Measurements from ENCODE around the gene OVOL3.
A peak's percentile ranks its signal among the peaks of the same experiment; 100 is the strongest.

The OVOL3 gene

DNA sequence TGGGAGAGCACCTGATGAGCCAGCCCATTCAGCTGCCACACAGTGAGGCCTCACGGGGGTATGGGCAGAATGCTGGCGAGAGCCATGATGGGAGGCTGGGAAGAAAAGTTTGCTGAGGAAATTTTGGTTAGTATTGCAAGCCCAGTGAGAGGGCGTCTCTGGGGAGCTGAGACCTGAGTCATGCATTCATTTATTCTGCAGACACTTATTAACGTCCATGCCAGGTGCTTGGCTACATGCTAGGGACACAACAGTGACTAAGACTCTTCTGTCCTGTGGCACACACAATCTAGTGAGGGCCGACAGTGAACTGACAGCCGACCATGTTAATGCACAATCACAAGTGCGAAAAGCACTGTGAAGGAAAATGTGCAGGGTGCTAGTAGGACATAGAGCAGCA is 29.0 kb upstream of the OVOL3 start:
- FAIRE-seq (no peak), DNase-seq (ENCODE audit: insufficient read length, low spot score) (no peak)
- TF ChIP-seq POLR2AphosphoS5 (IDR thresholded peaks at IDR 0.05; ENCODE audit: low read depth, low read length) (no peak), POU2F2 (IDR thresholded peaks at IDR 0.05; ENCODE audit: low read depth, low read length) (no peak), SPI1 (IDR thresholded peaks at IDR 0.05; ENCODE audit: low read depth, low read length) (no peak), PAX5 (IDR thresholded peaks at IDR 0.05; ENCODE audit: insufficient read depth, low read length, severe bottlenecking) (no peak), TAF1 (IDR thresholded peaks at IDR 0.05; ENCODE audit: low read depth, low read length) (no peak), POLR2A (IDR thresholded peaks at IDR 0.05; ENCODE audit: low read depth, low read length) (no peak)

DNA sequence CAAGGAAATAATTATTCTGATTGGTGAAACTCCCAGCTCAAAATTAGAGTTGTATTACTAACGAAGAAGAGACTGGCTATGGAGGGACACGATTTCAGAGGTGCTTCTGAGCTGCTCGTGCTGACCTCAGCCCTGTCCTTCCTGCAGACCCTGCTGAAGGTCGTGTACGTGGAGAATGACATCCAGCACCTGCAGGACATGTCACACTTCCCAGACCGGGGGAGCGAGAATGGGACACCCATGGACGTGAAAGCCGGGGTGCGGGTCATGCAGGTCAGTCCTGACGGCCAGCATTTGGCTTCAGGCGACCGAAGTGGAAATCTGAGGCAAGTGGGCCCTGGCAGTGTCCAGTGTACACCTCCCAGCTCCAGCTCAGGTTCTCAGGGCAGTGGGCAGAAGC is 28.0 kb upstream of the OVOL3 start:
- FAIRE-seq = no peak
- no peak for TF ChIP-seq TAF1 (IDR thresholded peaks at IDR 0.05; ENCODE audit: low read depth, low read length)
- TF ChIP-seq PAX5 (IDR thresholded peaks at IDR 0.05; ENCODE audit: insufficient read depth, low read length, severe bottlenecking) = no peak
- TF ChIP-seq POLR2A (IDR thresholded peaks at IDR 0.05; ENCODE audit: low read depth, low read length) = no peak
- TF ChIP-seq POU2F2 (IDR thresholded peaks at IDR 0.05; ENCODE audit: low read depth, low read length) = no peak
- TF ChIP-seq POLR2AphosphoS5 (IDR thresholded peaks at IDR 0.05; ENCODE audit: low read depth, low read length) = no peak
- TF ChIP-seq SPI1 (IDR thresholded peaks at IDR 0.05; ENCODE audit: low read depth, low read length) = no peak
- no peak for DNase-seq (ENCODE audit: insufficient read length, low spot score)

DNA sequence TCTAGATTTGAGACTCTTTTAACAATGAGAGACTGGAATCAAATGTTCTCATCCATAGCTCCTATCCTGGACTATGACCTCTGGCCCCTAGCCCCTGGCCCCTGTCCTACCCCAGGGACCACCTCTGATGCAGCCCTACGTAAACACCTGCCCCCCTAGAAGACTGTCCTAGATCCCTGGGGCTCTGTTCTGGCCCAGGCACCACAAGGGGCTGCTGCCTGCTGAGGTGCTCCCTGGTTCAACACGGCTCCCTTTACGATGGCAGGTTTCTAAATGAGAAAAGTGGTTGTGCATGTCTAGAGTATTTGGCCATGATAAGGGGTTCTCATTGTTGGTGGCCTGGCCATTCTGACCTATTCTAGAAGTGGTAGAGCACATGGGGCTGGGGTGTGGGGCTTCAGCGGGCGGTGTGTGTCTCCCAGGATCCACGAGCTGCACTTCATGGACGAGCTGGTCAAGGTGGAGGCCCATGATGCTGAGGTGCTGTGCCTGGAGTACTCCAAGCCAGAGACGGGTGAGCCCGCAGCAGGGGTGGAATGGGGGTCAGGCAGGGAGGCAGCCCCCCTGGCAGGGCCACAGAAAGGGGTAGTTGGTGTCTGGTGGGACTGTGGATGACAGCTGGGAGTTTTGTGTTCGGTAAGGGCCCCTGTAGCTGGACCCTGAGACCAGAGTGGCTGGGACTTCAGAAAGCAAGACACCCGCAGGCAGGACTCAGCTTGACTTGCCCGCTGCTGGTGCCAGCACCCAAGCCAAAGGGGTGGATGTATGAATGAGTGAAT is 26.5 kb upstream of the OVOL3 start:
- FAIRE-seq (no peak), DNase-seq (ENCODE audit: insufficient read length, low spot score) (no peak)
- no peak for TF ChIP-seq TAF1 (IDR thresholded peaks at IDR 0.05; ENCODE audit: low read depth, low read length)
- no peak for TF ChIP-seq POLR2AphosphoS5 (IDR thresholded peaks at IDR 0.05; ENCODE audit: low read depth, low read length)
- TF ChIP-seq POLR2A (IDR thresholded peaks at IDR 0.05; ENCODE audit: low read depth, low read length) = no peak
- TF ChIP-seq PAX5 (IDR thresholded peaks at IDR 0.05; ENCODE audit: insufficient read depth, low read length, severe bottlenecking) = no peak
- TF ChIP-seq POU2F2 (IDR thresholded peaks at IDR 0.05; ENCODE audit: low read depth, low read length) = no peak
- TF ChIP-seq SPI1 (IDR thresholded peaks at IDR 0.05; ENCODE audit: low read depth, low read length) = no peak

DNA sequence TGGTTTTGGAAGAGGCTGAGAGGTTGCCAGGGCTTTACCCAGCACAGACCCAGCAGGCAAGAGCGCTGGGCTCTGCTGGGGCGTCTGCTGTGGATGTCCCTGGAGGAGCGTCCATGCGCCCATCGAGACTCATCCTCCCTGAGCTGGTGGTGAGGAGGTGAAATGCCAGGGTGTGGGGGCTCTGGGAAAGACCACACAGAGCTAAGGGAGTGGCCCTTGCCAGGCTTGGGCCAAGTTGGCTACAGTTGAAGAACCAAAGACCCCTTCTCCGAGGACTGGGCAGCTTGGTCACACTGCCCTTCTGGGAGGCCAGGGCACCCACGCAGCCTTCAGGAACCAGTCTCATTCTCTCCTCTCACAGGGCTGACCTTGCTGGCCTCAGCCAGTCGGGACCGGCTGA is 24.6 kb upstream of the OVOL3 start:
- FAIRE-seq = no peak

DNA sequence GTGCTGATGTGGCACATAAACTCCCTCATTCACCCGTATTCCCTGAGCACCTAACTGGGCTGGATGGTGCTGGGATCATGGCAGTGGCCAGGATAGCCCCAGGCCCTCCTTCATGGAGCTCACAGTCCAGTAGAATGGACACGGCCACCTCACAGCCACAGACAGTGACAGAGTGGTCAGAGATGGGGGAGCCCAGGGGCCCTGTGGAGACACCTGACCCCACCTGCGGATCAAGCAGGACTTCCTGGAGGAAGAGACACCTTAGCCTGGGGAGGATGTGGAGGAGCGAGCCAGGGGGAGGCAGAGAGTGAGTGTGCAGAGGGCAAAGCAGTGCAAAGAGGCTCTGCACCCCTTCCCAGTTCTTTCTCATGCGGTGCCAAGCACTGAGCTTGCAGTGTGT is 21.1 kb upstream of the OVOL3 start:
- FAIRE-seq (no peak), DNase-seq (ENCODE audit: insufficient read length, low spot score) (no peak)
- no peak for TF ChIP-seq PAX5 (IDR thresholded peaks at IDR 0.05; ENCODE audit: insufficient read depth, low read length, severe bottlenecking)
- TF ChIP-seq POLR2AphosphoS5 (IDR thresholded peaks at IDR 0.05; ENCODE audit: low read depth, low read length) = no peak
- TF ChIP-seq POU2F2 (IDR thresholded peaks at IDR 0.05; ENCODE audit: low read depth, low read length) = no peak
- no peak for TF ChIP-seq TAF1 (IDR thresholded peaks at IDR 0.05; ENCODE audit: low read depth, low read length)
- no peak for TF ChIP-seq SPI1 (IDR thresholded peaks at IDR 0.05; ENCODE audit: low read depth, low read length)
- no peak for TF ChIP-seq POLR2A (IDR thresholded peaks at IDR 0.05; ENCODE audit: low read depth, low read length)

More for the DNA sequence above, 24.6 kb upstream of the OVOL3 start:
- TF ChIP-seq SPI1 (IDR thresholded peaks at IDR 0.05; ENCODE audit: low read depth, low read length) (no peak), PAX5 (IDR thresholded peaks at IDR 0.05; ENCODE audit: insufficient read depth, low read length, severe bottlenecking) (no peak), POLR2A (IDR thresholded peaks at IDR 0.05; ENCODE audit: low read depth, low read length) (no peak), POU2F2 (IDR thresholded peaks at IDR 0.05; ENCODE audit: low read depth, low read length) (no peak), POLR2AphosphoS5 (IDR thresholded peaks at IDR 0.05; ENCODE audit: low read depth, low read length) (no peak), TAF1 (IDR thresholded peaks at IDR 0.05; ENCODE audit: low read depth, low read length) (no peak)
- DNase-seq (ENCODE audit: insufficient read length, low spot score) = no peak

DNA sequence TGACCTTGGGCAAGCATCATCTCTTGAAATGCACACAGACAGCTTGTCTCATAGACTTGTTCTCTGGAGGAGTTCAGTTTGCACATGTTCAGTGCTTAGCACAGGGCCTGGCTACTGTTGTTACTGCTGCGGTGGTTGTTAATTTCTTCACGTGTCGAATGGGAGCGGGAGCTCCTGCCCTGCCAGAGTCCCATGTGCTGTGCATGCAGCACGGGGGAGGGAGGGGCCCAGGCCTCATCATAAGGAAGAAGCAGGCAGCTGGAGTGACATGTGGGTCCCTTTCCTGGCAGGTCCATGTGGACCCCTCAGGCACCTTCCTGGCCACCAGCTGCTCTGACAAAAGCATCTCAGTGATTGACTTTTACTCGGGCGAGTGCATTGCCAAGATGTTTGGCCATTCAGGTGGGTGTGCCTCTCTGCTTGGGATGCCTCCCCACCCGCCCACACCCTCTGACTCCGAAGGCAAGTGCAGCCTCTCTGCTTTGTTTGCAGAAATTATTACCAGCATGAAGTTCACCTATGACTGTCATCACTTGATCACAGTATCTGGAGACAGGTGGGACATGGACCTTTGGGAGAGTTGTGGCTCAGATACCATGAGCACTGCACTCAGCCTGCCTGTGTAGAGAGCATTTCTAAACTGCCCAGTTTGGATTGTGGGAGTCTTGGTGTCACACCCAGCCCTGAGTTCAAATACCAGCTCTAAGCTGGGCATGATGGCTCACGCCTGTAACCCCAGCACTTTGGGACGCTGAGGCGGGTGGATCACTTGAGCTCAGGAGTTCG is 19.8 kb upstream of the OVOL3 start:
- no peak for FAIRE-seq
- TF ChIP-seq PAX5 (IDR thresholded peaks at IDR 0.05; ENCODE audit: insufficient read depth, low read length, severe bottlenecking) (no peak), TAF1 (IDR thresholded peaks at IDR 0.05; ENCODE audit: low read depth, low read length) (no peak), POLR2A (IDR thresholded peaks at IDR 0.05; ENCODE audit: low read depth, low read length) (no peak), POU2F2 (IDR thresholded peaks at IDR 0.05; ENCODE audit: low read depth, low read length) (no peak), POLR2AphosphoS5 (IDR thresholded peaks at IDR 0.05; ENCODE audit: low read depth, low read length) (no peak), SPI1 (IDR thresholded peaks at IDR 0.05; ENCODE audit: low read depth, low read length) (no peak)
- no peak for DNase-seq (ENCODE audit: insufficient read length, low spot score)

DNA sequence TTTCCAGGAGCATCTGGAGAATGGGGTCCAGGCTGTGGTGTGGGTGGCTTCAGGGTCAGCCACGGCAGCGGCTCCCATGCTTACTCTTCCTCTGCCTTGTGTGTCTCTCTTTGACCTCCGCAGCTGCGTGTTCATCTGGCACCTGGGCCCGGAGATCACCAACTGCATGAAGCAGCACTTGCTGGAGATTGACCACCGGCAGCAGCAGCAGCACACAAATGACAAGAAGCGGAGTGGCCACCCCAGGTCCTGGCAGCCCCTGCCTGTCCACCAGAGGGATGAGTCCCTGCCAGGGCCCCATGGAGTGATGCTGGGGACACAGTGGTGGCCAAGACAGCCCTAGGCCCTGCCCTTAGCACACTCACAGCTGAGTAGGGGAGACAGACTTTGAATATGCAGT is 18.4 kb upstream of the OVOL3 start:
- FAIRE-seq (peak; percentile 31), DNase-seq (ENCODE audit: insufficient read length, low spot score) (no peak)
- TF ChIP-seq POLR2AphosphoS5 (IDR thresholded peaks at IDR 0.05; ENCODE audit: low read depth, low read length) (no peak), POU2F2 (IDR thresholded peaks at IDR 0.05; ENCODE audit: low read depth, low read length) (no peak), TAF1 (IDR thresholded peaks at IDR 0.05; ENCODE audit: low read depth, low read length) (no peak), SPI1 (IDR thresholded peaks at IDR 0.05; ENCODE audit: low read depth, low read length) (no peak)

DNA sequence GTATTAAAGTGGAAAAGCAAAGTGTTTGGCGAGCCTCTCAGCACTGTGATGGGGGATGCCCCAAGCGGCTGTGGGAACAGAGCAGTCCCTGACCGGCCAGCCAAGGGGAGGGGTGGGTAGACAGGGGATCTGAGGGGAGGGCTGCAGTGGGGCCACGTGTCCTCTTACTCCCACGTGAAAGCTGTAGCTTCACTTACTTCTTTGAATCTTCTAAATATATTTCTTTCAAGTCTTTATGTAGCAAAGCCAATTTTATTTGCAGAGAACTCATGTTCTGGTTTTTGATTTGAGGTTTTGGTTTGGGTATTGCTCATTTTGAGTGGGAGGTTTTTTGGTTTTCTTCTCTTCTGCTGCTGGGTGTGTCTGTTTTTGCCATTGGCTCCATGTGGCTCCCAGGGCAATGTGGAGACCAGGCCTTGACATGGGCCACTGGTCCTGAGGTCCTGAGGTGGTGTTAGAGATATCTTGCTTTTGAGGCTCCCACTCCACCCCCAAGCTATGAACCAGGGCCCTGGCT is 17.7 kb upstream of the OVOL3 start:
- TF ChIP-seq POLR2A (IDR thresholded peaks at IDR 0.05; ENCODE audit: low read depth, low read length) (no peak), POU2F2 (IDR thresholded peaks at IDR 0.05; ENCODE audit: low read depth, low read length) (no peak), TAF1 (IDR thresholded peaks at IDR 0.05; ENCODE audit: low read depth, low read length) (no peak), SPI1 (IDR thresholded peaks at IDR 0.05; ENCODE audit: low read depth, low read length) (no peak), POLR2AphosphoS5 (IDR thresholded peaks at IDR 0.05; ENCODE audit: low read depth, low read length) (no peak), PAX5 (IDR thresholded peaks at IDR 0.05; ENCODE audit: insufficient read depth, low read length, severe bottlenecking) (no peak)
- DNase-seq (ENCODE audit: insufficient read length, low spot score) (no peak), FAIRE-seq (peak; percentile 76)

DNA sequence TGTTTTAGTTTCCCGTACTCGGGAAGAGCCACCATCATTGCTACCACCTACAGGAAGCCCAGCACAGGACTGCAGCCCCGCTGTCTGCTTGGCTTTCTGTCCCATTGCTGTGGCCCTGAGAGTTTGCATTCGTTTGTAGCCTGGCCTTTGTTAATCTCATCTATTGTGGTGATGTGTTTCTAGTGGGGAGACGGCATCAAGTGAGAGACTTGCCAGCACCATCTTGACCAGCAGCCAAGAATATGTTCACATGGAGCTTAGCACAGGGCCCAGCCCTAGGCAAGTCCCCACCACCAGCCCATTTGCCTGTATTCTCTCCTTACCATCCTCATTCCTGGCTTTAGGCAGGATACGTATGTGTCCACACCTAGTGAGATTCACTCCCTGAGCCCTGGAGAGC is 17.3 kb upstream of the OVOL3 start:
- TF ChIP-seq POU2F2 (IDR thresholded peaks at IDR 0.05; ENCODE audit: low read depth, low read length) (no peak), TAF1 (IDR thresholded peaks at IDR 0.05; ENCODE audit: low read depth, low read length) (no peak), SPI1 (IDR thresholded peaks at IDR 0.05; ENCODE audit: low read depth, low read length) (no peak)
- DNase-seq (ENCODE audit: insufficient read length, low spot score) (no peak), FAIRE-seq (peak; percentile 81)

Data from GM12891 (cell line).